Hepatocyte (in vitro differentiated cells): ENCODE measurements around the gene SLC9A8. TPM values are rescaled to one million over a fixed set of nuclear protein-coding genes. Genes with fewer than 3 reads are reported as not detected.

Experiments used
- DNase-seq: peaks from one replicate; pipeline ENCODE4 v3.0.0-alpha.2; 2016; ENCODE audit warnings: low spot score
- H2AFZ ChIP-seq: fragments of 200-600 bp; sonication (generic); 2 replicates; pipeline ENCODE4 v1.6.0; 2016; ENCODE audit warnings: antibody characterized with exemption, mild to moderate bottlenecking
- H3K27ac ChIP-seq: fragments of 200-600 bp; sonication (generic); 2 replicates; pipeline ENCODE4 v1.5.1; 2016; ENCODE audit warnings: mild to moderate bottlenecking
- H3K27me3 ChIP-seq: fragments of 200-600 bp; sonication (generic); 2 replicates; pipeline ENCODE4 v1.6.1; 2016
- H3K36me3 ChIP-seq: fragments of 200-600 bp; sonication (generic); replicated peaks from 2 replicates; pipeline ENCODE4 v1.5.1; 2016; ENCODE audit warnings: low read depth; ENCODE audit not compliant: insufficient read depth
- H3K4me1 ChIP-seq: fragments of 200-600 bp; sonication (generic); 2 replicates; pipeline ENCODE4 v1.5.1; 2016; ENCODE audit warnings: mild to moderate bottlenecking, moderate library complexity; ENCODE audit not compliant: insufficient read depth
- H3K4me2 ChIP-seq: fragments of 200-600 bp; sonication (generic); 2 replicates; pipeline ENCODE4 v1.6.0; 2016
- H3K4me3 ChIP-seq: fragments of 200-600 bp; sonication (generic); 2 replicates; pipeline ENCODE4 v1.5.1; 2016; ENCODE audit warnings: mild to moderate bottlenecking
- H3K79me2 ChIP-seq: fragments of 200-600 bp; sonication (generic); 2 replicates; pipeline ENCODE4 v1.6.0; 2017; ENCODE audit warnings: mild to moderate bottlenecking
- H3K9me2 ChIP-seq: fragments of 200-600 bp; sonication (generic); replicated peaks from 2 replicates; pipeline ENCODE4 v1.6.0; 2017; ENCODE audit warnings: mild to moderate bottlenecking; ENCODE audit not compliant: insufficient read depth
- H3K9me3 ChIP-seq: fragments of 200-600 bp; sonication (generic); 2 replicates; pipeline ENCODE4 v1.5.1; 2016; ENCODE audit warnings: low read depth, mild to moderate bottlenecking
- H4K20me1 ChIP-seq: fragments of 200-600 bp; sonication (generic); 2 replicates; pipeline ENCODE4 v1.6.0; 2016; ENCODE audit warnings: mild to moderate bottlenecking; ENCODE audit not compliant: insufficient read depth, poor library complexity, severe bottlenecking
- CTCF ChIP-seq: fragments of 200-600 bp; sonication (generic); IDR thresholded peaks from 2 replicates; pipeline ENCODE4 v1.5.1; 2016; ENCODE audit warnings: antibody characterized with exemption, mild to moderate bottlenecking; ENCODE audit not compliant: poor library complexity
- EZH2 ChIP-seq: fragments of 200-600 bp; sonication (generic); IDR thresholded peaks from 2 replicates; pipeline ENCODE4 v1.6.1; 2016; ENCODE audit warnings: antibody characterized with exemption, mild to moderate bottlenecking, borderline replicate concordance
- EZH2phosphoT487 ChIP-seq: fragments of 200-600 bp; sonication (generic); IDR thresholded peaks from one replicate; pipeline ENCODE4 v1.6.1; 2018; ENCODE audit warnings: antibody characterized with exemption, mild to moderate bottlenecking, low read depth, moderate library complexity; ENCODE audit not compliant: unreplicated experiment, severe bottlenecking
- WGBS: methylation state at CpG from one replicate; pipeline ENCODE4 v1.1.6; 2016; ENCODE audit warnings: low lambda C conversion rate; ENCODE audit errors: missing lambda C conversion rate; 5-methylcytosine and 5-hydroxymethylcytosine counted together
- polyA plus RNA-seq: library from polyadenylated mRNA; unstranded; fragments of >200 nt; fragmentation: Nextera tagmentation; extraction: Ambion mirVana; gene quantifications from 2 replicates; pipeline ENCODE4 v1.2.1, GENCODE V29; 2016
- total RNA-seq: library from RNA; depleted of rRNA; stranded (reverse); fragments of >200 nt; gene quantifications from 2 replicates; pipeline ENCODE4 v1.2.3, GENCODE V29; 2014

The SLC9A8 gene
- total and polyA plus RNA-seq, 2 experiments from 2014 or later: 4.9 to 6.7 TPM

DNA sequence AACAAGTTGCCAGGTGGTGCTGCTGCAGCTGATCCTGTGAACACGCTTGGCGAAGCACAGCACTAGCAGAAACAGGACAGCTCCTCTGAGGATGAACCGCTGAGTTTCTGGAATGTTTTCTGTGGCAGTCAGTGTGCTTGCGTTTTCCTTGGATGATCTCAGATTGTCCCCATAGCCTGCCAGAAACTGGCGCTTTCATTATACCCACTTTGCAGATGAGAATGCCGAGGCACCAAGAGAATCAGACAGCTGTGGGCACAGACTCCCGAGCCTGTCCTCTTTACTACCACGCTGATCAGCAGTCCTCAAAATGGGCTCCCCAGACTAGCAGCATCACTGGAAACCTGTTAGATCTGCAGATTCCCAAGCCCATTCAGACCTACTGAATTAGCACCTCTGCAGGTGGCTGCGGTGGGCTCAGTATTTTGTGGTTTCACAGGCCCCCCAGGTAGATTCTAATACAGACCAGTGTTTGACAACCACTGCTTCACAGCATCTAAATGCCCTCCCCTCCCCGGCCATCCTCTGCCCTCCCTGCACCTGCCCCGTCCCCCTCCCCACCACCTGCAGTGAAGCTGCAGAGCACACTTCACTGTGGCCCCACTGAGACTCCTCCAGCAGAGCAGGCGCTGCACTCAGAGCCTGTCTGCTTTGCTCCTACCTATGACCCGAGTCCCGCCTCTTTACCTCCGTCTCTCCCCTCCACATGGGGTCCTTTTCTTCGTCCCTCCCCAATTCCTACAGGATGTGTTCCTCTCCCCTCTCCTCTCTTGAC lies 73.1 kb downstream of the SLC9A8 start:
- 86% methylated on average over 16 of the region's 16 CpGs for WGBS
- H3K4me3 ChIP-seq: no peak overlapping the region
- H3K79me2 ChIP-seq: no peaks in the 10 kb centered on the region
- DNase-seq: no peak
- H4K20me1 ChIP-seq: no peaks in the 10 kb centered on the region
- H3K4me2 ChIP-seq: no peak overlapping the region
- H3K9me3 ChIP-seq: no peaks in the 10 kb centered on the region
- no peaks in the 10 kb centered on the region for H3K27me3 ChIP-seq
- no peaks in the 10 kb centered on the region for H3K9me2 ChIP-seq
- TF ChIP-seq EZH2phosphoT487 (no peak), EZH2 (no peak), CTCF (no peak)
- no peaks in the 10 kb centered on the region for H3K4me1 ChIP-seq
- H3K27ac ChIP-seq: no peak overlapping the region
- no peaks in the 10 kb centered on the region for H3K36me3 ChIP-seq
- H2AFZ ChIP-seq: no peak overlapping the region

GRCh38 chr20:49886571-49887213 lies 74.1 kb downstream of the SLC9A8 start:
- H4K20me1 ChIP-seq: no peaks in the 10 kb centered on the region
- H3K4me2 ChIP-seq: no peak overlapping the region
- no peaks in the 10 kb centered on the region for H3K27me3 ChIP-seq
- no peak for DNase-seq
- TF ChIP-seq EZH2 (no peak), CTCF (no peak), EZH2phosphoT487 (no peak)
- H3K79me2 ChIP-seq: no peaks in the 10 kb centered on the region
- no peaks in the 10 kb centered on the region for H3K4me1 ChIP-seq
- WGBS: 94% methylated on average over 30 of the region's 30 CpGs
- no peak overlapping the region for H2AFZ ChIP-seq
- H3K4me3 ChIP-seq: no peak overlapping the region
- no peaks in the 10 kb centered on the region for H3K9me3 ChIP-seq
- H3K9me2 ChIP-seq: no peaks in the 10 kb centered on the region
- H3K36me3 ChIP-seq: no peaks in the 10 kb centered on the region
- H3K27ac ChIP-seq: no peak overlapping the region

GRCh38 chr20:49887251-49888211 lies 74.9 kb downstream of the SLC9A8 start:
- Histone ChIP-seq H3K9me3 (no peaks in the 10 kb centered on the region), H4K20me1 (no peaks in the 10 kb centered on the region), H3K27me3 (no peaks in the 10 kb centered on the region), H3K79me2 (no peaks in the 10 kb centered on the region), H3K4me2 (no peak overlapping the region), H2AFZ (no peak overlapping the region), H3K4me1 (no peaks in the 10 kb centered on the region), H3K27ac (no peak overlapping the region), H3K9me2 (no peaks in the 10 kb centered on the region), H3K4me3 (no peak overlapping the region), H3K36me3 (no peaks in the 10 kb centered on the region)
- TF ChIP-seq CTCF (no peak), EZH2 (no peak), EZH2phosphoT487 (no peak)
- 91% methylated on average over 30 of the region's 32 CpGs for WGBS
- DNase-seq: no peak
